HEK293T (cell line): ENCODE results near the gene CCL11.

ENCODE experiments used
- CTCF ChIA-PET: fragments of 350-600 bp; formaldehyde crosslinking; extraction: SDS; loops from one replicate; lab custom pipeline; 2021; ENCODE audit warnings: antibody characterized with exemption, inconsistent platforms; lab: Yijun Ruan, JAX
- POLR2A ChIA-PET: fragments of 350-600 bp; formaldehyde crosslinking; extraction: SDS; loops from one replicate; lab custom pipeline; 2020; ENCODE audit warnings: antibody characterized with exemption, inconsistent platforms; lab: Yijun Ruan, JAX
- DNase-seq: peaks from one replicate; pipeline ENCODE4 v3.0.0; 2012; ENCODE audit warnings: mixed read lengths; ENCODE audit errors: extremely low spot score
- ARNT ChIP-seq: fragments of 450-650 bp; IDR thresholded peaks from 2 replicates; pipeline ENCODE4 v1.6.1; 2017; ENCODE audit warnings: mild to moderate bottlenecking
- BHLHE40 ChIP-seq: fragments of 450-650 bp; IDR thresholded peaks from 2 replicates; pipeline ENCODE4 v1.6.1; 2016; ENCODE audit warnings: mild to moderate bottlenecking, moderate library complexity, borderline replicate concordance
- CTBP1 ChIP-seq: fragments of 450-650 bp; IDR thresholded peaks from 2 replicates; pipeline ENCODE4 v1.6.1; 2016; ENCODE audit warnings: borderline replicate concordance
- ELF4 ChIP-seq: fragments of 450-650 bp; IDR thresholded peaks from 2 replicates; pipeline ENCODE4 v1.6.1; 2017; ENCODE audit warnings: antibody characterized with exemption
- FOXA1 ChIP-seq: fragments of 450-650 bp; IDR thresholded peaks from 2 replicates; pipeline ENCODE4 v1.6.1; 2016; ENCODE audit warnings: mild to moderate bottlenecking
- FOXK2 ChIP-seq: fragments of 450-650 bp; IDR thresholded peaks from 2 replicates; pipeline ENCODE4 v1.6.1; 2016; ENCODE audit warnings: mild to moderate bottlenecking
- FOXM1 ChIP-seq: fragments of 450-650 bp; IDR thresholded peaks from 2 replicates; pipeline ENCODE4 v1.6.1; 2017; ENCODE audit warnings: mild to moderate bottlenecking, borderline replicate concordance
- HDGF ChIP-seq: fragments of 450-650 bp; IDR thresholded peaks from 2 replicates; pipeline ENCODE4 v1.6.1; 2017; ENCODE audit warnings: antibody characterized with exemption, borderline replicate concordance
- L3MBTL2 ChIP-seq: fragments of 450-650 bp; conservative IDR thresholded peaks from 2 replicates; pipeline ENCODE4 v1.6.1; 2016; ENCODE audit warnings: mild to moderate bottlenecking
- LEF1 ChIP-seq: fragments of 450-650 bp; IDR thresholded peaks from 2 replicates; pipeline ENCODE4 v1.6.1; 2017; ENCODE audit warnings: mild to moderate bottlenecking, borderline replicate concordance
- NFRKB ChIP-seq: fragments of 450-650 bp; IDR thresholded peaks from 2 replicates; pipeline ENCODE4 v1.6.1; 2016; ENCODE audit warnings: mild to moderate bottlenecking, moderate library complexity
- PKNOX1 ChIP-seq: fragments of 450-650 bp; IDR thresholded peaks from 2 replicates; pipeline ENCODE4 v1.6.1; 2016
- SP1 ChIP-seq: fragments of 450-650 bp; IDR thresholded peaks from 2 replicates; pipeline ENCODE4 v1.6.1; 2017
- SUZ12 ChIP-seq: fragments of 450-650 bp; IDR thresholded peaks from 2 replicates; pipeline ENCODE4 v1.6.1; 2016; ENCODE audit warnings: mild to moderate bottlenecking
- TARDBP ChIP-seq: fragments of 450-650 bp; IDR thresholded peaks from 2 replicates; pipeline ENCODE4 v1.6.1; 2016
- ZNF384 ChIP-seq: fragments of 450-650 bp; IDR thresholded peaks from 2 replicates; pipeline ENCODE4 v1.6.1; 2016

CCL11 gene

GRCh38 chr17:34249478-34249877, 36.1 kb upstream of the CCL11 start:
- DNase-seq, result no peak
- ChIA-PET POLR2A (interaction anchor here (1.2 kb wide), 1 partner anchor 14 kb away, joined by 3 read pairs; no protein-coding TSS in a partner anchor), CTCF (no interaction called here)
- no peak for TF ChIP-seq ELF4
- TF ChIP-seq FOXK2, result no peak
- no peak for TF ChIP-seq SP1

- DNase-seq, result no peak
- ChIA-PET POLR2A (no interaction called here), CTCF (no interaction called here)
- TF ChIP-seq NFRKB (no peak), ZNF384 (no peak), LEF1 (no peak), L3MBTL2 (no peak), ELF4 (no peak), FOXK2 (no peak), FOXM1 (no peak), SP1 (no peak), TARDBP (no peak), BHLHE40 (no peak), CTBP1 (no peak), HDGF (no peak), SUZ12 (no peak), PKNOX1 (no peak), ARNT (no peak), FOXA1 (no peak)
These were observed 34.4 kb upstream of the CCL11 start for GRCh38 chr17:34251186-34251585.

- CTCF ChIA-PET, result no interaction called here
- TF ChIP-seq BHLHE40, result no peak
- no peak for TF ChIP-seq FOXM1
- TF ChIP-seq ARNT, result no peak
- TF ChIP-seq FOXK2, result no peak
- no peak for TF ChIP-seq FOXA1
- no peak for TF ChIP-seq HDGF
- no peak for TF ChIP-seq L3MBTL2
- no peak for TF ChIP-seq NFRKB
- TF ChIP-seq ELF4, result no peak
- TF ChIP-seq TARDBP, result no peak
- no peak for DNase-seq
- POLR2A ChIA-PET, result no interaction called here
These were observed 33.5 kb upstream of the CCL11 start for GRCh38 chr17:34252095-34252443.

GRCh38 chr17:34252444-34253138, 33.0 kb upstream of the CCL11 start:
- no peak for DNase-seq
- no peak for TF ChIP-seq FOXA1
- no peak for TF ChIP-seq HDGF
- TF ChIP-seq PKNOX1, result no peak
- no peak for TF ChIP-seq BHLHE40
- TF ChIP-seq NFRKB, result no peak
- no peak for TF ChIP-seq SUZ12
- no peak for TF ChIP-seq FOXK2
- TF ChIP-seq FOXM1, result no peak
- no peak for TF ChIP-seq TARDBP
- no peak for TF ChIP-seq CTBP1
- no peak for TF ChIP-seq LEF1
- TF ChIP-seq ARNT, result no peak
- no peak for TF ChIP-seq L3MBTL2
- no peak for TF ChIP-seq SP1
- TF ChIP-seq ZNF384, result no peak
- TF ChIP-seq ELF4, result no peak
- CTCF ChIA-PET, result no interaction called here
- POLR2A ChIA-PET, result no interaction called here

- ChIA-PET CTCF (no interaction called here), POLR2A (no interaction called here)
- no peak for TF ChIP-seq ARNT
- no peak for TF ChIP-seq PKNOX1
- TF ChIP-seq TARDBP, result no peak
- TF ChIP-seq FOXA1, result no peak
- no peak for TF ChIP-seq FOXK2
- TF ChIP-seq BHLHE40, result no peak
- no peak for TF ChIP-seq LEF1
- no peak for TF ChIP-seq ZNF384
- TF ChIP-seq FOXM1, result no peak
- TF ChIP-seq NFRKB, result no peak
- no peak for TF ChIP-seq CTBP1
- no peak for TF ChIP-seq L3MBTL2
- no peak for TF ChIP-seq ELF4
- TF ChIP-seq SP1, result no peak
- no peak for TF ChIP-seq SUZ12
- no peak for TF ChIP-seq HDGF
- no peak for DNase-seq
These were observed 32.4 kb upstream of the CCL11 start for GRCh38 chr17:34253139-34253525.

- ChIA-PET POLR2A (no interaction called here), CTCF (no interaction called here)
- DNase-seq, result no peak
- TF ChIP-seq BHLHE40 (no peak), TARDBP (no peak), SP1 (no peak), PKNOX1 (no peak), LEF1 (no peak), CTBP1 (no peak), ZNF384 (no peak), HDGF (no peak), NFRKB (no peak), FOXM1 (no peak), ELF4 (no peak)
These were observed 31.4 kb upstream of the CCL11 start for GRCh38 chr17:34254146-34254545.
